ENCODE data around the gene BCL11A.

DNA sequence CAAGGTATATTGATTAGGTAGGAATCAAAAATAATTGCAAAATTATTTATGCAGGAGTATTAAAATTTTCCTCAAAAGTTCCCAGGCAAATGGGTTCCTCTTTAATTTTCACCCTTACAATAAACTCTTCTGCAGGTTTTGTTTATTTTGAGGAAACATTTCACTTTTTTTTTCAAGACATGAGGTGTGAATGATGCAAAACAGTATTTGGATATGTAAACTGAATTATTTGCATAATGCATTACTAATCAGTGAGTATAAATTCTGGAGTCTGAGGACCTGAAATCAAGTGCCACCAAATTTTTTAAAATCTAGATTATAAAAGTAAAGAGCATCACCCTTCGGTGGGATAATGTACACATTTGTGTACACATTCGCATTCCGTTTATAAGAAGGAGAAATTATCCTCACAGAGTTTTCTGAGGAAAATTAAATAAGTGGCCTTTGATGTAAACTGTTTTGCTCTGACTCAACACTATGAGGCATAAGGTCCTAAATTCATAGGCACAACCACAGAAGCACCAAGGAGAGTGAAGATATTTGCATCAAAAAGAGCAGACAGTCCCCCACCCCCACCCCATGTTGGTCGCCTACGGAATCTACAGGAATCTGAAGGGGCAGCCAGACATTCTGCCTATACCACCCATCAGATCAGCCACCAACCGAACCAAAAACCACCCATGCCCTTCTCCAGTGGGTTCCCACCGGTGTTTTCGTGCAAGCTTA lies 33.1 kb downstream of the BCL11A start:
- TF ChIP-seq POLR2AphosphoS5 (IDR thresholded peaks at IDR 0.05) (no peak), POLR2A (IDR thresholded peaks at IDR 0.05) (no peak)
- TF ChIP-seq, protein P1, sequence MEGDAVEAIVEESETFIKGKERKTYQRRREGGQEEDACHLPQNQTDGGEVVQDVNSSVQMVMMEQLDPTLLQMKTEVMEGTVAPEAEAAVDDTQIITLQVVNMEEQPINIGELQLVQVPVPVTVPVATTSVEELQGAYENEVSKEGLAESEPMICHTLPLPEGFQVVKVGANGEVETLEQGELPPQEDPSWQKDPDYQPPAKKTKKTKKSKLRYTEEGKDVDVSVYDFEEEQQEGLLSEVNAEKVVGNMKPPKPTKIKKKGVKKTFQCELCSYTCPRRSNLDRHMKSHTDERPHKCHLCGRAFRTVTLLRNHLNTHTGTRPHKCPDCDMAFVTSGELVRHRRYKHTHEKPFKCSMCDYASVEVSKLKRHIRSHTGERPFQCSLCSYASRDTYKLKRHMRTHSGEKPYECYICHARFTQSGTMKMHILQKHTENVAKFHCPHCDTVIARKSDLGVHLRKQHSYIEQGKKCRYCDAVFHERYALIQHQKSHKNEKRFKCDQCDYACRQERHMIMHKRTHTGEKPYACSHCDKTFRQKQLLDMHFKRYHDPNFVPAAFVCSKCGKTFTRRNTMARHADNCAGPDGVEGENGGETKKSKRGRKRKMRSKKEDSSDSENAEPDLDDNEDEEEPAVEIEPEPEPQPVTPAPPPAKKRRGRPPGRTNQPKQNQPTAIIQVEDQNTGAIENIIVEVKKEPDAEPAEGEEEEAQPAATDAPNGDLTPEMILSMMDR (IDR thresholded peaks at IDR 0.05) = no peak
